H1 (cell line): ENCODE measurements around the gene DLG1. TPM values are rescaled to one million over a fixed set of nuclear protein-coding genes. Genes with fewer than 3 reads are reported as not detected.

ENCODE experiments used
- CTCF ChIA-PET: fragments of 300-600 bp; sonication (Branson Sonifier 250); formaldehyde crosslinking; loops from one replicate; lab custom pipeline; 2021; ENCODE audit not compliant: partially characterized antibody; lab: Charles Lee
- POLR2A ChIA-PET: fragments of 300-600 bp; sonication (Branson Sonifier 250); formaldehyde crosslinking; loops from one replicate; lab custom pipeline; 2021; ENCODE audit warnings: inconsistent platforms; ENCODE audit not compliant: partially characterized antibody; lab: Charles Lee
- DNase-seq, 2 experiments: peaks; one replicate each; pipeline versions ENCODE4 v3.0.0 to v3.0.0-alpha.2; 2010 to 2022; ENCODE audit warnings: low spot score in 2 of 2, low read depth in 1 of 2, mixed read lengths in 1 of 2
- FAIRE-seq: peaks from 2 replicates; lab custom pipeline; 2011; peaks lifted over from hg19 to GRCh38; lab: Jason Lieb, UNC
- H2AFZ ChIP-seq: 2 replicates; pipeline ENCODE4 v1.8.1; 2012; ENCODE audit warnings: low read length, inconsistent platforms
- H2AK5ac ChIP-seq: 2 replicates; pipeline ENCODE4 v1.6.1; 2013; ENCODE audit warnings: low read depth, low read length
- H2BK120ac ChIP-seq: replicated peaks from 2 replicates; pipeline ENCODE3; 2013; ENCODE audit warnings: low read depth, low read length, inconsistent platforms
- H2BK12ac ChIP-seq: 2 replicates; pipeline ENCODE4 v1.6.1; 2013; ENCODE audit warnings: low read depth, low read length
- H2BK15ac ChIP-seq: 2 replicates; pipeline ENCODE4 v1.6.1; 2013; ENCODE audit warnings: low read length
- H2BK20ac ChIP-seq: 2 replicates; pipeline ENCODE4 v1.6.1; 2013; ENCODE audit warnings: low read length
- H2BK5ac ChIP-seq: 2 replicates; pipeline ENCODE4 v1.6.1; 2013; ENCODE audit warnings: low read depth, low read length
- H3K14ac ChIP-seq: 2 replicates; pipeline ENCODE4 v1.6.1; 2013; ENCODE audit warnings: inconsistent platforms; ENCODE audit not compliant: insufficient read length
- H3K18ac ChIP-seq: 2 replicates; pipeline ENCODE4 v1.6.1; 2013; ENCODE audit warnings: low read length; ENCODE audit errors: extremely low read depth
- H3K23ac ChIP-seq: 2 replicates; pipeline ENCODE4 v1.6.1; 2013; ENCODE audit warnings: inconsistent platforms; ENCODE audit not compliant: insufficient read length
- H3K23me2 ChIP-seq: 2 replicates; pipeline ENCODE4 v1.6.1; 2013; ENCODE audit warnings: low read depth, low read length
- H3K27ac ChIP-seq: 2 replicates; pipeline ENCODE4 v1.6.1; 2011; ENCODE audit warnings: low read depth, low read length, inconsistent platforms
- H3K27me3 ChIP-seq, 4 experiments: replicated peaks in 1 of 4; 1 replicate in 1 of 4; 2 replicates in 3 of 4; pipeline versions ENCODE4 v1.6.1 to v1.8.1; 2011 to 2013; ENCODE audit warnings: low read length in 3 of 4, mild to moderate bottlenecking in 3 of 4, inconsistent platforms in 2 of 4, mixed read lengths in 2 of 4, moderate library complexity in 1 of 4; ENCODE audit not compliant: control insufficient read depth in 3 of 4, insufficient read depth in 3 of 4; ENCODE audit errors: extremely low read depth in 1 of 4
- H3K36me3 ChIP-seq, 4 experiments: 2 replicates each; pipeline versions ENCODE4 v1.6.1 to v1.8.1; 2011 to 2013; ENCODE audit warnings: mild to moderate bottlenecking in 4 of 4, low read length in 3 of 4, moderate library complexity in 2 of 4, control low read depth in 1 of 4, inconsistent platforms in 1 of 4; ENCODE audit not compliant: insufficient read depth in 4 of 4, control insufficient read depth in 2 of 4
- H3K4ac ChIP-seq: replicated peaks from 2 replicates; pipeline ENCODE3; 2013; ENCODE audit warnings: low read length, low read depth, mixed read lengths, inconsistent platforms; ENCODE audit not compliant: insufficient read length
- H3K4me1 ChIP-seq, 4 experiments: replicated peaks in 1 of 4; 1 replicate in 1 of 4; 2 replicates in 3 of 4; pipeline versions ENCODE4 v1.6.1 to v1.8.1; 2011 to 2013; ENCODE audit warnings: low read length in 3 of 4, inconsistent platforms in 2 of 4, mixed read lengths in 1 of 4; ENCODE audit not compliant: insufficient read depth in 4 of 4, control insufficient read depth in 3 of 4
- H3K4me2 ChIP-seq, 2 experiments: 2 replicates each; pipeline versions ENCODE4 v1.6.1 to v1.8.1; 2011 to 2013; ENCODE audit warnings: low read depth in 2 of 2, low read length in 2 of 2, control low read depth in 1 of 2, inconsistent platforms in 1 of 2, mild to moderate bottlenecking in 1 of 2; ENCODE audit not compliant: insufficient read depth in 1 of 2
- H3K4me3 ChIP-seq, 4 experiments: fragments of 200-600, 300-600 bp in 1 of 4; sonication (generic), shearing (Covaris generic), sonication (Bioruptor Twin) in 1 of 4; 2 replicates each; pipeline versions ENCODE4 v1.5.1 to v1.8.1; 2011 to 2016; ENCODE audit warnings: low read length in 4 of 4, low read depth in 3 of 4, control low read depth in 2 of 4, inconsistent platforms in 2 of 4, mild to moderate bottlenecking in 2 of 4, mixed read lengths in 1 of 4, moderate library complexity in 1 of 4; ENCODE audit not compliant: insufficient read depth in 2 of 4; ENCODE audit errors: extremely low read depth in 1 of 4
- H3K56ac ChIP-seq: replicated peaks from 2 replicates; pipeline ENCODE3; 2013; ENCODE audit warnings: low read depth, mild to moderate bottlenecking, mixed read lengths, low read length, inconsistent platforms; ENCODE audit not compliant: insufficient read length
- H3K79me1 ChIP-seq: 2 replicates; pipeline ENCODE4 v1.6.1; 2013; ENCODE audit warnings: low read depth, low read length, control low read depth
- H3K79me2 ChIP-seq, 2 experiments: 2 replicates each; pipeline versions ENCODE4 v1.6.1 to v1.8.1; 2012 to 2013; ENCODE audit warnings: low read length in 2 of 2, mild to moderate bottlenecking in 2 of 2, inconsistent platforms in 1 of 2; ENCODE audit not compliant: insufficient read depth in 2 of 2, control insufficient read depth in 1 of 2
- H3K9ac ChIP-seq, 4 experiments: replicated peaks in 1 of 4; 1 replicate in 1 of 4; 2 replicates in 3 of 4; pipeline versions ENCODE4 v1.6.1 to v1.8.1; 2011 to 2013; ENCODE audit warnings: low read depth in 3 of 4, low read length in 3 of 4, control low read depth in 2 of 4, mild to moderate bottlenecking in 2 of 4, moderate library complexity in 2 of 4, inconsistent platforms in 1 of 4; ENCODE audit errors: extremely low read depth in 1 of 4
- H3K9me3 ChIP-seq, 2 experiments: 2 replicates each; pipeline versions ENCODE4 v1.6.1 to v1.8.1; 2012 to 2013; ENCODE audit warnings: mild to moderate bottlenecking in 2 of 2, moderate library complexity in 2 of 2, control low read depth in 1 of 2, inconsistent platforms in 1 of 2, low read depth in 1 of 2, low read length in 1 of 2, mixed read lengths in 1 of 2; ENCODE audit not compliant: insufficient read depth in 2 of 2
- H4K20me1 ChIP-seq, 2 experiments: replicated peaks in 1 of 2; 2 replicates each; pipeline versions ENCODE3 to v1.8.1; 2011 to 2013; ENCODE audit warnings: inconsistent platforms in 2 of 2, low read length in 2 of 2, mild to moderate bottlenecking in 1 of 2; ENCODE audit not compliant: insufficient read depth in 2 of 2, control insufficient read depth in 1 of 2
- H4K5ac ChIP-seq: 2 replicates; pipeline ENCODE4 v1.6.1; 2013; ENCODE audit warnings: low read length, low read depth, mixed read lengths, inconsistent platforms; ENCODE audit not compliant: insufficient read length
- H4K8ac ChIP-seq: 2 replicates; pipeline ENCODE4 v1.8.0; 2013; ENCODE audit warnings: mild to moderate bottlenecking, moderate library complexity, low read length, inconsistent platforms; ENCODE audit not compliant: insufficient read depth; ENCODE audit errors: extremely low read depth
- H4K91ac ChIP-seq: replicated peaks from 2 replicates; pipeline ENCODE3; 2013; ENCODE audit warnings: low read length, mixed read lengths, inconsistent platforms; ENCODE audit not compliant: insufficient read length
- CBX8 ChIP-seq: fragments of 300-800, 300-1000 bp; sonication (generic); IDR thresholded peaks from 2 replicates; pipeline ENCODE4 v1.7.1; 2016; ENCODE audit warnings: low read depth, low read length, borderline replicate concordance
- HDAC6 ChIP-seq: IDR thresholded peaks from one replicate; pipeline ENCODE4 v1.7.1; 2012; ENCODE audit warnings: low read depth, mild to moderate bottlenecking, inconsistent platforms, low read length, moderate library complexity
- KDM1A ChIP-seq: fragments of 200-600, 300-600 bp; sonication (generic); IDR thresholded peaks from 2 replicates; pipeline ENCODE4 v1.7.1; 2016; ENCODE audit warnings: mild to moderate bottlenecking, low read length, borderline replicate concordance
- POU5F1 ChIP-seq: IDR thresholded peaks from 2 replicates; pipeline ENCODE4 v1.6.1; 2011; ENCODE audit warnings: low read depth, mild to moderate bottlenecking, low read length, moderate library complexity
- RXRA ChIP-seq: IDR thresholded peaks from 2 replicates; pipeline ENCODE4 v1.6.1; 2011; ENCODE audit warnings: low read depth, mild to moderate bottlenecking, low read length, moderate library complexity; ENCODE audit not compliant: insufficient read depth
- TAF7 ChIP-seq: optimal IDR thresholded peaks from 2 replicates; pipeline ENCODE3; 2011; ENCODE audit warnings: low read depth, mild to moderate bottlenecking, inconsistent platforms, low read length, moderate library complexity, borderline replicate concordance
- WGBS, 2 experiments: shearing (Covaris generic) in 1 of 2; methylation state at CpG; one replicate each; pipeline versions ENCODE4 v1.1.6 to v1.1.7; 2013 to 2015; ENCODE audit warnings: low lambda C conversion rate in 2 of 2, mixed read lengths in 2 of 2, inconsistent platforms in 1 of 2, low coverage in 1 of 2, missing lambda C conversion rate in 1 of 2; ENCODE audit not compliant: insufficient replicate concordance in 2 of 2, insufficient coverage in 1 of 2, insufficient read length in 1 of 2; ENCODE audit errors: extremely low coverage in 1 of 2, missing lambda C conversion rate in 1 of 2; 5-methylcytosine and 5-hydroxymethylcytosine counted together
- polyA plus RNA-seq, 7 experiments: library from polyadenylated mRNA; depleted of rRNA in 3 of 7; stranded (reverse) in 5 of 7; unstranded in 2 of 7; fragments of >200 nt in 5 of 7; fragments of 200-250 nt in 2 of 7; gene quantifications; 1 replicate in 5 of 7; 2 replicates in 1 of 7; 4 replicates in 1 of 7; pipeline versions ENCODE4 v1.2.1 to v1.2.3, GENCODE V29; 2011 to 2013; ENCODE audit warnings: missing spikeins in 2 of 7, mixed read lengths in 2 of 7
- total RNA-seq: library from RNA; stranded (reverse); fragmentation: NEBNext Ultra II Directional; extraction: Animal tissue kit (Norgen Biotek cat#: 25700); gene quantifications from 2 replicates; pipeline ENCODE4 v1.2.1, GENCODE V29; 2021
- TF ChIP-seq, protein P1 (sequence below): IDR thresholded peaks from 2 replicates; pipeline ENCODE4 v1.6.1; 2012; ENCODE audit warnings: inconsistent platforms

DLG1 gene
- total and polyA plus RNA-seq, 2 of the 8 experiments (the other 6 are each of a cell fraction or from before 2014, with no cell fraction given) = 13.4 to 78.8 TPM

DNA sequence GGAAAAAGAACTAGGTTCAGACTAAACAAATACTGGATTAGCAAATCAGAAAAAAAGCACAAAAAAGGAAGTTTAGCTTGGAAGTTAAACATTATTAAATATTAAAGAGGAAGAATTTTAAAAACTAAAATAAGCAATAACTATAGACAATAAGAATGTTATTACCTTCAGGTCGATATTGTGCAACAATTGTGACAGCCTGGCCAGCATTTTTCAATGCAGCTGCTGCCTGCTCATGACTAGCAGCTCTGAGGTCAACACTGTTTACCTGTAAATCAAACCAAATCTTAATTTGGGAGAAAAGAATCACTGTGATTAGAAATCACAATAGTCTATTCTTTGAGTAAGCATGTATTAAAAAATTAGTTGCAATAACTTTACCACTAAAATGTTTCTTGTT lies 193.7 kb downstream of the DLG1 start:
- ChIA-PET POLR2A (interaction anchor here (1.3 kb wide), 1 partner anchor 19 kb away, joined by 3 read pairs; no protein-coding TSS in a partner anchor), CTCF (interaction anchor here (0.6 to 0.9 kb wide), 2 partner anchors 11 to 14 kb away, joined by 3 read pairs; no protein-coding TSS in a partner anchor)
- no peak for FAIRE-seq

More for the DNA sequence above, 193.7 kb downstream of the DLG1 start:
- H3K23ac ChIP-seq = no peak overlapping the region
- H3K79me1 ChIP-seq = no peaks in the 10 kb centered on the region
- H3K4me3 ChIP-seq = no peak overlapping the region
- H4K91ac ChIP-seq = no peak overlapping the region
- no peak overlapping the region for H3K4ac ChIP-seq
- no peaks in the 10 kb centered on the region for H3K79me2 ChIP-seq
- H2BK20ac ChIP-seq = no peak overlapping the region
- DNase-seq = no peak
- H3K23me2 ChIP-seq = no peaks in the 10 kb centered on the region
- H4K8ac ChIP-seq = no peak overlapping the region
- H3K9me3 ChIP-seq = no peaks in the 10 kb centered on the region
- H2BK12ac ChIP-seq = no peak overlapping the region
- H2AK5ac ChIP-seq = no peak overlapping the region
- no peak overlapping the region for H2BK5ac ChIP-seq
- H4K5ac ChIP-seq = no peak overlapping the region
- H3K9ac ChIP-seq = no peak overlapping the region
- WGBS, 2 experiments = 83% methylated on average over 1 of the region's 1 CpG; no CpG with 5 or more reads in 1 of the 2 experiments
- no peak overlapping the region for H2AFZ ChIP-seq
- TF ChIP-seq KDM1A (no peak), HDAC6 (no peak), TAF7 (no peak), POU5F1 (no peak), CBX8 (no peak), RXRA (no peak)
- TF ChIP-seq, protein P1, sequence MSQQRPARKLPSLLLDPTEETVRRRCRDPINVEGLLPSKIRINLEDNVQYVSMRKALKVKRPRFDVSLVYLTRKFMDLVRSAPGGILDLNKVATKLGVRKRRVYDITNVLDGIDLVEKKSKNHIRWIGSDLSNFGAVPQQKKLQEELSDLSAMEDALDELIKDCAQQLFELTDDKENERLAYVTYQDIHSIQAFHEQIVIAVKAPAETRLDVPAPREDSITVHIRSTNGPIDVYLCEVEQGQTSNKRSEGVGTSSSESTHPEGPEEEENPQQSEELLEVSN = no peak
- no peak overlapping the region for H3K14ac ChIP-seq
- H3K27me3 ChIP-seq = no peaks in the 10 kb centered on the region
- H3K56ac ChIP-seq = no peak overlapping the region
- peaks cover 0 to 2% (median 0%) of the 10 kb centered on the region in 4 experiments; a peak in 3 of 8 replicates for H3K36me3 ChIP-seq
- no peak overlapping the region for H2BK120ac ChIP-seq
- no peaks in the 10 kb centered on the region for H3K4me1 ChIP-seq
- H3K18ac ChIP-seq = no peak overlapping the region
- H3K27ac ChIP-seq = no peak overlapping the region
- H4K20me1 ChIP-seq = peaks cover 0 to 1% of the 10 kb centered on the region in 2 experiments
- H3K4me2 ChIP-seq = no peak overlapping the region
- H2BK15ac ChIP-seq = no peak overlapping the region
